GM15510 (cell line): ENCODE results near the gene LSS.

ENCODE experiments used
- POLR2A ChIP-seq: IDR thresholded peaks from 3 replicates; pipeline ENCODE4 v1.6.1; 2011; ENCODE audit warnings: borderline replicate concordance; ENCODE audit not compliant: insufficient read length; ENCODE audit errors: extremely low read depth

Gene LSS

DNA sequence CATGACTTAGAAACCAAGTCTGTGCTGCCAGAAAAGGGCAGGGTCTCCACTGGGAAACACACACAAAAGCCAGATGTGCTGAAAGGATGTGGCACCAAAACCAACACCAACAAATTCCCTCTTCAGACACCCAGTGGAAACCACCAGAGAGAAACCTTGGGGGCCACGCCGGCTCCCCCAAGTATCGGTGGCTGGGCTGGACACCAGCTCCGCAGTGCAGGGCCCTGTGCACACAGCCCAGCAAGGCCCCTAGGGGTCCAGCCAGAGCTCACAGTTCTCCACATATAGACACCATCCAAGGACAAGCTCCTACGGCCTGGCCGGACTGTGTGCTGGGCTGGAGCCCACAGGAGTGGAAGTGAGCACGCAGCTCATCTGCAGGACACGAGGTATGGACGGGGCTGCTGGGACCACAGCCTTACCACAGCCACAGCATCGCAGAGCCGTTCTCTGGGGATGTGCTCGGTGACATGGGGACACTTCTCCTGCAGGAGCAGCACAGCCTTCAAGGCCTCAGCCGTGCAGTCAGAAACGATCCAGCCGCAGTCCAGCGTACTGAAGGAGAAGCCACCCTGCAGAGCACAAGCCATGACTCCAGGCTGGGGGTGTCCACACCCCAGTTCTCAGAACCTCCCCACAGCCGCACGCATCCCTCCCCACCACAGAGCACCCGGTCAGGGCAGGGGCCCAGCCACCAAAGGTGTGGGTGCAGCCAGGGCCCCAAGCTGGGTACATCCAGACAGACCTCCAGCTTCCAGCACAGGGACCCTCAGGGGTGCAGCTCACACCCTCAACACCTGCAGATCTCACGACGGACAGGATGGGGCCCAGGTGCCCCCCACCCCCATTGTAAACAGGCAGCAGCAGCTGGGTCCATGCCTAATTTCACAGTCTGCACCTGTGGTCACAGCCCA is 21.3 kb downstream of the LSS start:
- TF ChIP-seq POLR2A = no peak

DNA sequence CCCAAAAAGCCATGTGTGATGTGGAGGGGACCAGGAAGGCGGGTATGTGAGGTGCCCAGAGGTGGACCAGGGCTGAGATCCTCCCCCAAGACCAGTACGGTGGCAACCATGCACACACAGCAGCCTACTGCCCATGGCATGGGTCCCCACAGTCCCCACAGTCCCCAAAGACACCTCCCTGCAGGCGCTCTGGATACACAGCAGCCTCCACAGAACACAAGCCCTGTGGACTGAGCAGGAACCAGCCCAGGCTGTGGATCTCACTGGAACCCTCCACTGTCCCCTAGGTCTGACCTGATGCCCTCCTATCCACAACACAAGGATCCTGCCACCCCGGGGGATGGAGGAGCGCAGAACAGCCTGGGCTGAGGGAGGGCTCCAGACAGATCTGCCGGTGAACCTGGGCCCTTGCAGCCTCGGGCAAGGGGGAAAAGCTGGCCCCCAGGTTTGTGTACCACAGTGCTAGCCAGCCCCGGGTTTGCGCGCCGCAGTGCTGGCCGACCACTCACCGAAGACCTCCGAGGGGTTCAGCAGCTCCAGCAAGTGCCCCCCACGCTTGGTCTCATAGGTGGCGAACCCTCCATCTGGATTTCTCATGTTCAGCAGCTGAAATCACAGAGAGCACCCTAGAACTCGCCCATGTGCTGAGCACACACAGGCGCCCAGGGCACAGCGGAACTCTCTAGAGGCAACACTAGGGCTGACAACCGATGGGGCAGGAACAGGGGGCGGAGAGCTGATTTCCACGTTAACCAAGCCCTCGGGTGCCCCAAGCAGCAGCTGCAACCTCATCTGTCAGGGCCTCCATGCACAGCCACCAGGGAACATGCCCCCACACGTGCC is 22.2 kb downstream of the LSS start:
- no peak for TF ChIP-seq POLR2A

DNA sequence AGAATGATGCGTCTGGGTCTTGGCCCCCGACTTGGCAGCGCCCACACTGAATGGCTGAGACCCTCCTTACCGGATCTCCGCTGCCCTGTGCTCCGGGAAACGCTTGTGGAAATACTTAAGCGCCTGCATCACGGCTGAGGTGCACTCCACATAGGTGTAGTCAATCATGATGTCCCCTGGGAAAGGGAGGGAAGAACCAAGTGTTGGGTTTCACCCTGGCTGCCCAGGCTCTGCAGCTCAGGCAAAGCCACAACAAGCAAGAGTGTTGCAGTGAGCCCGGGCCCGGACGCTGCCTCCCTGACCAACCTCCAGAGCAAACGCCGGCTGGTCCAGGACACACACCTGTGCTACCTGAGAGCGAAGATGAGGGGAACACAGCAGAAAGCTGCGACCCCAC is 22.8 kb downstream of the LSS start:
- TF ChIP-seq POLR2A = no peak

DNA sequence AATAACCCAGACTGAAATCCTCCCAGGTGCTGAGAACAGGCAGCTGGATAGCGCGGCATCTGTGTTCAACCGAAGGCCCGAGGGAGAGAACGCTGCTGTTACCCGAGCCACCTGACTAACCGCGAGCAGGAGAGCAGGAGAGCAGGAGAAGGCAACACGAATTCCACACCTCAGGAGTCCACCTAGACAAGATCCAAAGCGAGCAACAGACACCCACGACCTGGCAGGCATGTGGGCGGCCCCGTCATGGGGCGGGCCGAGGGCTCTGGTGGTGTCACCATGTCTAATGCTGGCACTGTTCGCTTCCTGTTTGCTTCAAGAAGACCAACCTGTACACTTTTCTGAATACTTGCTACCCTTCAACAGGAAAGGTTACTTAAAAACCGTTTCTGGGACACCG is 23.4 kb downstream of the LSS start:
- TF ChIP-seq POLR2A = no peak

DNA sequence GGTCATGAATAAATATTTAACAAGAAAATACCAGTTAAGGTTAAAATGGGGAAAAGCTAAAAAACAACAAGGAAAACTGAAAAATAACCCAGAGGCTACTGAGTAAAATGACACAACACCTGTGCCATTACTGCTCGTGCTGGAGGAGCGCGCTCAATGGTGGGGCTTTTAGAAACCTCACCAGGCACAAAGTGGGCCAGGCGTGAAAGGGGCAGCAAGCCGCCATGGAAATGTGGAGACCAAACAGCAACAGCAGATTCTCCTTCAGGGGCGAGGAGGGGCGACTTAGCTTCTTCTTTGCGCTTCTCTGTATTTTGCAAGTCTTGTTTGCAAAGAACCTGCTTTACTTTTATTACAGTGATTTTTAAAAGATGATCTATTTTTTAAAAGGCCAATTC is 25.4 kb downstream of the LSS start:
- no peak for TF ChIP-seq POLR2A

DNA sequence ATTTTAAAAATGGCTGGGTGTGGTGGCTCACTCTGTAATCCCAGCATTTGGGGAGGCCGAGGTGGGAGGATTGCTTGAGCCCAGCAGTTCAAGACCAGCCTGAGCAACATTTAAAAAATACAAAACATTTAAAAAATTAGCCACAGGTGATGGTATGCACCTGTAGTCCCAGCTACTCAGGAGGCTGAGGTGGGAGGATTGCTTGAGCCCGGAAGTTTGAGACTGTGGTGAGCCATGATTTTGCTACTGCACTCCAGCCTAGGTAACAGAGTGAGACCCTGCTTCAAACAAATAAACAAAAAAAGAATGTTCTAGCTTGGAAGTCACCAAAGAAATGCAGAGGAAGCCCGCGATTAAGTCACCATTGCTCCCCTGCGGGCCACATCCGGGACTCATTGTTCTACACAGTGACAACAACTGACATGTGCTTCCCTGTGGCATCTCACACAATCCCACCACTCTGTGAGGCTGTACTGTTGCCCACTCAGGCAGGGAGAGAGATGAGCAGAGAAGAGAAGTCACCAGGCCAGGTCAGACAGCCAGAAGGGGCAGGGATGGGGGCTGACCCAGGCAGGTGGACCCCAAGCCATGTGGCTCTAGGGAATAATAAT is 25.9 kb downstream of the LSS start:
- TF ChIP-seq POLR2A = no peak

DNA sequence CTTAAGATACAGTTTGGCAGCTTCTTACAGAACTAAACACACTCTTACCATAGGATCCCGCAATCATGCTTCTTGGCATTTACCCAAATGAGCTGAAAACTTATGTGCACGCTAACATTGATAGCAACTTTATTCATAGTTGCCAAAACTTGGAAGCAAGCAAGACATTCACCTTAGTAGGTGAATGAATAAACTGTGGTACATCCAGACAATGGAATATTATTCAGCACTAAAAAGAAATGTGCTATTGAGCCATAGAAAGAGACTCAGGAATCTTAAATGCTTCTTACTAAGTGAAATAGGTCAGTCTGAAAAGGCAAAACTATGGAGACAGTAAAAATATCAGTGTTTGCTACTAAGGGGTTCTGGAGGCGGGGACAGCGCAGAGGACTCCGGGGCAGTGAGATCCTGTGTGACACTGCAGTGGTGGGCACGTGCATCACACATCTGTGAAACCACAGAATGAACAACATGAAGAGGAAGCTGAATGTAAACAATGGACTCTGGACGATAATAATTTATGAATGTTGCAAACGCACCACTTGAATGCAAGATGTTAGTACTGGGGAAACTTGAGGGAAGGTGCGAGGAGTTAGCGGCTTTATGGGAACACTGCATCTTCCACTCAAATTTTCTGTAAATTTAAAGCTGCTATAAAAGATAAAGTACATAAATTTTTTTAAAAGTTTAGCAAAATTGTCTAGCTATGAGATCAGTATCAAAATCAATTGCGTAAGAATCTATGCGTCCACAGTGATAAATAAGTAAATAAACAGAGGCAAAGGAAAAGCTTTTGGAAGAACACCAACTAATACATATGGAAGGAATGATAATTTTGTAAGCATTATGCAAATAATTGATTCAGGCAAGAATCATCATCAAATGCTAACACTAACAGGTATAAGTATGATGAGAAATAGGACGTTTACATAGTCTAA is 28.9 kb downstream of the LSS start:
- no peak for TF ChIP-seq POLR2A

DNA sequence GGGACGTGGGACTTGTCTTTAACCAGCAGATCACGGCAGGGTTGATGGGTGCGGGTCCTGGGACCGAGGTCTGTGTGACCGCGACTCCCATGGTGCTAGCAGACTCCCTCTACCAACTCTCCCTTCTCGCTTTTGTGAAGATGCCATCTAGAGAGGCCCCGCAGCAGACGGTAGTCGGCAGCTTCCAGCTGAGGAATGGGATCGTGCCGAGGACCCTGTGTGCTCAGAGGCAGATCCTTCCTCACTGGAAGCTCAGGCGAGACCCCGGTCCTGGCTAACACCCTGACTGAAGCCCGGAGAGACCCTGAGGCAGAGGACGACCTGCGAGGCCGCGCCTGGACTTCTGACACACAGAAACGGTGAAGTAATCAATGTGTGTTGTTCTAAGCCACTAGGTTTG is 31.8 kb downstream of the LSS start:
- no peak for TF ChIP-seq POLR2A

DNA sequence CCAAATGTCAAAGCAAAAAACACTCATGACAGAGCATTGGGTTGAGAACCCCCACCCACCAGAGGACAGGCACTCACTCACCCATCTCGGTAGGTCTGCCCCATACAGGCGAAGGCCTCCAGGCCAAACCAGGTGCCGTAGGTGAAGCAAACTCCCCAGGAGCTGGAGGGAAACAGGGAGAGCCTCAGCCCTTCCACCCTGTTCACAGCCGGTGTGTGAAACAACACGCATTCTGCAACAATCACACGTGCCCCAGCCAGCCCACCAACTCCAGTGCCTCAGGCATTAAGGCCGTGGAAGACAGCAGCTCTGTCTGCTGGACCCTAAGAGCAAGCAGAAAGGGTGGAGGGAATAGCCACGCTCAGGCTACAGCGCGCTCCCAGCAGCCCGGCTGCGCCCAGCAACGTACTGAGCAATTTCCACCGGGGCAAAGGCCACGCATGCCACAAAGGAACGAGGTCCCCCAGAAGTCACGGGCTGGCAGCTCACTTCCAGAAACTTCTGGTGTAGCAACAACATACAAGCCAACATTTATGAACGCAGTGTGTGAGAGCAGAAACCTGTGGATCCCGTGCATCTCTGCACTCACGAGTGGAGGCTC is 32.9 kb downstream of the LSS start:
- TF ChIP-seq POLR2A = no peak

DNA sequence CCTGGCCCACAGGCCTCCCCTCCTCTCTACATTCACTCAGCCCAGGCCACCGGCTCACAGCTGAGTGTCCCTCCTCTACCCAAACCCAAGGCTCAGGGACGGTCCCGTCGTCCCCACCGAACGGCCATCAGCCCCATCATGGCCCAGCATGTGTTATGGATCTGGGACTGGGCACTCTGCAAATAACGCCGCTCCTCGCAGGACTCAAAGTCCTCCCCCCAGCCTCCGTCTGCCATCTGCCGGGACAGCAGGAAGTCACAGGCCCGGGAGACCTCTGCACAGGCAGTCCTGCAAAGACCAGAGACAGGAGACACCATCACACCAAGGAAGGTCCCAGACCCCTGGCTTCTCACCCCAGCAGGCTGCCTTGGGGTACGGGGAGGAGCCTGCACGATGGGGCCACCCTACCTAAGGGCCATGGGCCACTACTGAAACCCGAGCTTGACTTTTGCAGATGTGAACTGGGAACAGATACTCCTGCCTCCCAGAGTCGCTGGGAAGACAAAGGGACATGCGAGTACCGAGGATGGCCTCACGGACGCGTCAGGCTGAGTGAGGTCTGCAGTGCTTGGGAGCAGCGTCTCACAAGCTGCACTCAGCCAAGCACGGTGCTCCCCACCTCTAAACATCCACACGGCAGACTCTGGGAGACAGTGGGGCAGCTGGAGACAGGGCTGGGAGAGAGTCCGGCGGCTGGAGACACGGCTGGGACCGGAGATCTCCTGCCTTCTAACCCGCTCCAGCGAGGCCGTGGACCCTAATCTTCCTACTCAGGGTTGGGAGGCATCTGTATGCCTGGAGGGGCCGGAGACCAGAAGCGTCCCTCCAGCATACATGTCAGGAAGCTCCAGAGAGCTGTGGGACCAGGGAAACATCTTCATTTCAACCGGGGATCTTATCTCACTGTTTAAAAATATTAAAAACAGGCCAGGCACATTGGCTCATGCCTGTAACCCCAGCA is 33.9 kb downstream of the LSS start:
- no peak for TF ChIP-seq POLR2A

DNA sequence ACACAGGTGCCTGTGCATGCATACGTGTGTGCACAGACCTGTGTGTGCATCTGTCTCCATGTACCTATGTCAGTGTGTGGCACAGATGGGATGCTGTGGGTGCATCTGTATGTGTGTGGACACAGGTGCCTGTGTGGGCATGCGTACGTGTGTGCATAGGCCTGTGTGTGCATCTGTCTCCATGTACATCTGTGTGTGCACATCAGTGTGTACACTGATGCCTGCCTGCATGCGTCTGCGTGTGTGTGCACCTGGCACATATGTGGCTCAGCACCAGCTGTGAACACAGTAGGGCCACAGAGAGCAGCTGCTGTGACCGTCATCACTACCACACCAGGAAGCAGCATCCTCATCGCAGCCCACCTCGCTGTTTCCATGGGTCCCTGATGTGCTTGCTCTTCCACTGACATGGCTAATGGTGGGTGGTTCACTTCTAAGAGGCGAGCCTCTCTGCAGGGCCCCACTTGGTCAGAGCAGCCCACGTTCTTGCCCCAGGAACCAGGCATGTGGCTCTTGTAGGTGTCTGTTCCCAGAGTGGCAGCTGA is 34.7 kb downstream of the LSS start:
- TF ChIP-seq POLR2A = no peak

DNA sequence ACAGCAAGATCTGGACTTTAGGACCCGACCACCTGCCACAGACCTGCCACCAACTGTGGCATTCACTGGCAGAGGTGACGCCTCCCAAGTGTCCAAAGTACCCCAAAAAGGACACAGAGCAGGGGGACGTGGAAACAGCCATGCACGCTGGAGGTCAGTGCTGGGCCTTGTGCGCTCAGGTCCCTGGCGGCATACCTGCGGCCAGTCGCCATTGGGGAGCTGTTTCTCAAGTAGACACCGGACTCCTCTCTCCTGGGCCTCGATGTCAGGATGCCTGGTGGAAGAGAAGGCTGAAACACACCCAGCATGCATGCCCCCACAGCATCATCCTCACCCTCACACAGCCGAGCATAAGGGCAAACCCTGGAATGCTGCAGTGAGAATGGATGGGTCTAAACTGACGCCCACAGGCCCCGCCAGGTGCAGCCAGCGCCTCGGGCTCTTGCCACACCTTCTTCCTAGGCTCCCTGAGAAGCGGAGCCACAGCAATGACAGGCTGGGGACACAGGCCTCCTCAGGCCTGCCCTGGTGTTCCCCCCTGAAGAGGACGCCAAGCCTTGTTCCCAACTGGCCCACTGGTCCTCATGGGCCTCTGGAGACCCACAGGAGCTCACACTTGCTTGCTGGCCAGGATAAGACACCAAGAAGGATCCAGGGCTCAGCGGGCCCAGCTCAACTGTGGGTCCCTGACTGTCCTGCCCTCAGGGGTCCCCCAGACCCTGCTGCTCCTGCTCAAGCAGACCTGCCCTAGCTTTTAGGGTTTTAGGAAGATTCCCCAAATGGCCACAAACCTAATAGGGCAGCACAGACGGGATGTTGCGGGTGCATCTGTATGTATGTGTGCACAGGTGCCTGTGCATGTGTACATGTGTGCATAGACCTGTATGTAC is 36.6 kb downstream of the LSS start:
- TF ChIP-seq POLR2A = no peak

DNA sequence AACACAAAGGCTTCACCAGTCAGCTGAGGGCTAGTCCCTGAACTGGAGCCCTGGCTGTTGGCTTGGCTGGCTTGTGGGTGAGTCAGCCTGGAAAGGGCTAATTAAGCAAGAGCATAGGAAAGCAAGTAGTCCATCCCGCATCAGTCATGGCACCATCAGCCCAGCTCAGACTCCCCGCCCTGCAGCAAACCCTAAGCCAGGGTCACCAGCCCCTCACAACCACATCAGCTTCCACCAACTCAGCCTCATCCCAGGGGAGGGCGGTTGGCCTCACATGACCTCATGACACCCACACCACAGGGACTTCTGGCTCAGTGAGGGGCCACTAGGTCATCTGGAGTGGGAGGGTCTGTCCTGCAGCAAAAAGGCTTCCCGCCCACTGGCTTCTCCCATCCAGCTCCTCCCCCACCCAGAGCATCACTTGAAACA is 37.3 kb downstream of the LSS start:
- TF ChIP-seq POLR2A = no peak
